ENCODE data around the gene TVP23B. TPM values are rescaled to one million over a fixed set of nuclear protein-coding genes. Genes with fewer than 3 reads are reported as not detected.
A peak's percentile ranks its signal among the peaks of the same experiment; 100 is the strongest.
"Not testable (repeated sequence)": the region's sequence is repeated elsewhere in the genome, so short reads cannot be mapped to it uniquely, and the experiment has no call there.

TVP23B gene
- total RNA-seq, 1 experiment from 2014 or later: 39.4 TPM

DNA sequence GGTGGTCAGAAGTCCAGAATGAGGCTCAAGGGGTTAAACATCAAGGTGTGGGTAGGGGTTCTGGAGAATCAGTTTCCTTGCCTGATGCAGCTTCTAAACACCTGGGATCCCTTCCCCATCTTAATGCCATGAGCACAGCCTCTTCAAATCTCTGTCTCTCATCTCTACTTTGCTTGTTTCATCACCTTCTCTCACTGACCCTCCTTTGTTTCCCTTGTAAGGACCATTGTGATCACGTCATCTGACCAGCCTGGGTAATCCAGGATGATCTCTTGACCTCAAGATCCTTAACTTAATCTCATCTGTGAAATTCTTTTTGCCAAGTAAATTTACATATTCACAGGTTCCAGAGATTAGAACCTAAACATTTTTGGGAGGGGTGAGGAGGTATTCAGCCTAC lies 5.0 kb downstream of the TVP23B start:
- BruUV-seq (replicated peaks); H3K9me3 ChIP-seq (ENCODE audit: control insufficient read depth, insufficient read depth, low read depth, low read length); H3K4me3 ChIP-seq (ENCODE audit: low read depth in 2 of 2, low read length in 2 of 2); DNase-seq (ENCODE audit: low read depth, low spot score); in situ Hi-C loops (cut with HindIII; ENCODE audit: low pct_unique_long_range_greater_than_20kb, low sequenced_read_pairs); intact Hi-C loops (cut with micrococcal nuclease; ENCODE audit: unreplicated experiment); H3K36me3 ChIP-seq (ENCODE audit: control insufficient read depth, insufficient read depth, low read length); CTCF ChIA-PET; POLR2A ChIA-PET; H3K27ac ChIP-seq (ENCODE audit: low read length); H3K4me1 ChIP-seq (ENCODE audit: control insufficient read depth, insufficient read depth, low read length); H3K27me3 ChIP-seq (ENCODE audit: control insufficient read depth, insufficient read depth, low read length); ATAC-seq: not testable (repeated sequence)

DNA sequence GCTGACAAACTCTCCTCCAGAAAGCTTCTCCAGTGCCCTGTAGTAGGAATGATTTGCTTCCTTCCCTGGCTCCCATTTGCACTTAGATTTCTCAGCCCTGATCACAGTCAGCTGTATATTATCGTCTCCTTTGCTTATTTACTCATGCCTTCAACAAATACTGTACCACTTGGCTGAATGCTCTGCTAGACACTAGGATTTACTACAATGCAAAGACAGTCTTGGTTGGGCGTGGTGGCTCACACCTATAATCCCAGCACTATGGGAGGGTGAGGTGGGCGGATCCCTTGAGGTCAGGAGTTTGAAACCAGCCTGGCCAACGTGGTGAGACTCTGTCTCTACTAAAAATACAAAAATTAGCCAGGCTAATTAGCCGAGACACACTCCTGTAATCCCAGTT lies 5.9 kb downstream of the TVP23B start:
- POLR2A ChIA-PET; H3K4me3 ChIP-seq (ENCODE audit: low read depth in 2 of 2, low read length in 2 of 2); H3K4me1 ChIP-seq (ENCODE audit: control insufficient read depth, insufficient read depth, low read length); DNase-seq (ENCODE audit: low read depth, low spot score); ATAC-seq; CTCF ChIA-PET; H3K27me3 ChIP-seq (ENCODE audit: control insufficient read depth, insufficient read depth, low read length); H3K27ac ChIP-seq (ENCODE audit: low read length); H3K9me3 ChIP-seq (ENCODE audit: control insufficient read depth, insufficient read depth, low read depth, low read length); intact Hi-C loops (cut with micrococcal nuclease; ENCODE audit: unreplicated experiment); BruUV-seq (replicated peaks); H3K36me3 ChIP-seq (ENCODE audit: control insufficient read depth, insufficient read depth, low read length); in situ Hi-C loops (cut with HindIII; ENCODE audit: low pct_unique_long_range_greater_than_20kb, low sequenced_read_pairs): not testable (repeated sequence)

DNA sequence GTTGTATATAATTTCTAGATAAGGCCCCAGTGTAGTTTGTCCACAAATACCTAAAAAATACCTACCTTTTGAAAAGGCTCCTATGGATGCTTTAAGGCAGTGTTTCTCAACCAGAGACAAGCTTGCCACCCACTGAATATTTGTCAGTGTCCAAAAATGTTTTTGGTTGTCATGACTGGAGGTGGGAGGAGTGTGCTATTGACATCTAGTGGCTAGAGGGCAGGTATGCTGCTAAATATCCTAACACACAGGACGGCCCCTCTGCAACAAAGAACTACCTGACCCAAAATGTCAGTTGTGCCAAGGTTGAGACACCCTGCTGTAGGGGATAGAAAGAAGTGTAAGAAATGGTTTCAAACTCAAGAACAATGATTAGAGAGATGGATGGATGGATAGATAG lies 10.4 kb downstream of the TVP23B start:
- not testable (repeated sequence) for H3K9me3 ChIP-seq (ENCODE audit: control insufficient read depth, insufficient read depth, low read depth, low read length)

DNA sequence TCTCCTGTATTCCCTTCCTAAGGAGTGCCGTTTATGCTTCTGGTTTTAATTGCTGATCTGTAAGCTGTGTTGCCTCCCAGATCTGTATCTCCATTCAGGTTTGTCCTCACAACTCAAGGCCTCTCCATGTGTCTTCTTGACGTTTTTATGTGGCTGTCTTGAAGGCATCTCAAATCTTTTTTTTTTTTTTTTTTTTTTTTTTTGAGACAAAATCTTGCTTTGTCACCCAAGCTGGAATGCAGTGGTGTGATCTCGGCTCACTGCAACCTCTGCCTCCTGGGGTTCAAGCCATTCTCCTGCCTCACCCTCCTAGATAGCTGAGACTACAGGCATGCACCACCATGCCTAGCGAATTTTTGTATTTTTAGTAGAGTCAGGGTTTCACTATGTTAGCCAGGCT lies 13.9 kb downstream of the TVP23B start:
- H3K36me3 ChIP-seq (ENCODE audit: control insufficient read depth, insufficient read depth, low read length); ATAC-seq; H3K27ac ChIP-seq (ENCODE audit: low read length); H3K4me1 ChIP-seq (ENCODE audit: control insufficient read depth, insufficient read depth, low read length); CTCF ChIA-PET; in situ Hi-C loops (cut with HindIII; ENCODE audit: low pct_unique_long_range_greater_than_20kb, low sequenced_read_pairs); DNase-seq (ENCODE audit: low read depth, low spot score); H3K27me3 ChIP-seq (ENCODE audit: control insufficient read depth, insufficient read depth, low read length); BruUV-seq (replicated peaks); H3K4me3 ChIP-seq (ENCODE audit: low read depth in 2 of 2, low read length in 2 of 2); H3K9me3 ChIP-seq (ENCODE audit: control insufficient read depth, insufficient read depth, low read depth, low read length); POLR2A ChIA-PET; intact Hi-C loops (cut with micrococcal nuclease; ENCODE audit: unreplicated experiment): not testable (repeated sequence)

More for the DNA sequence above, 10.4 kb downstream of the TVP23B start:
- DNase-seq (ENCODE audit: low read depth, low spot score); H3K4me1 ChIP-seq (ENCODE audit: control insufficient read depth, insufficient read depth, low read length); ATAC-seq; intact Hi-C loops (cut with micrococcal nuclease; ENCODE audit: unreplicated experiment); H3K27me3 ChIP-seq (ENCODE audit: control insufficient read depth, insufficient read depth, low read length); in situ Hi-C loops (cut with HindIII; ENCODE audit: low pct_unique_long_range_greater_than_20kb, low sequenced_read_pairs); H3K4me3 ChIP-seq (ENCODE audit: low read depth in 2 of 2, low read length in 2 of 2); H3K36me3 ChIP-seq (ENCODE audit: control insufficient read depth, insufficient read depth, low read length); H3K27ac ChIP-seq (ENCODE audit: low read length); CTCF ChIA-PET; POLR2A ChIA-PET: not testable (repeated sequence)
- BruUV-seq (replicated peaks): TSS peak; percentile 36

DNA sequence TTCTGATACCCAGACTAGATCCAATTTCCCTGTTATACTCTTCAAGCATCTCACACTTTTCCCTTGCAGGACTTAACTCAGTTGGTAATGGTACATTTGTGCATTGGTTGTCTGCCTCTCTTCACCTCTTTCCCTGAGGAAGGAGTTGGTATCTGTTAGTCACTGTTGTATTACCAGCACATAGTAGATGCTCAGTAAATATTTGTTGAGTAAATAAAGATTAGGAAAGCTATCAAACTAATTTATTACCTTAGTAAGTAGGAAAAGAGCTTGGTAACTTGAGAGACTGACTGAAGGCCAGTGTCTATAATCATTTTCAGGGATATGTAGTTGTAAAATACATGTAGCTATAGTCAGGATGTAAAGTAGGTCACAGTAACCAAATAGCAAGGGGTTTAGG lies 15.9 kb downstream of the TVP23B start:
- intact Hi-C loops (cut with micrococcal nuclease; ENCODE audit: unreplicated experiment); BruUV-seq (replicated peaks); H3K9me3 ChIP-seq (ENCODE audit: control insufficient read depth, insufficient read depth, low read depth, low read length); in situ Hi-C loops (cut with HindIII; ENCODE audit: low pct_unique_long_range_greater_than_20kb, low sequenced_read_pairs); POLR2A ChIA-PET; ATAC-seq; CTCF ChIA-PET; DNase-seq (ENCODE audit: low read depth, low spot score); H3K4me3 ChIP-seq (ENCODE audit: low read depth in 2 of 2, low read length in 2 of 2); H3K4me1 ChIP-seq (ENCODE audit: control insufficient read depth, insufficient read depth, low read length); H3K36me3 ChIP-seq (ENCODE audit: control insufficient read depth, insufficient read depth, low read length); H3K27ac ChIP-seq (ENCODE audit: low read length); H3K27me3 ChIP-seq (ENCODE audit: control insufficient read depth, insufficient read depth, low read length): not testable (repeated sequence)

DNA sequence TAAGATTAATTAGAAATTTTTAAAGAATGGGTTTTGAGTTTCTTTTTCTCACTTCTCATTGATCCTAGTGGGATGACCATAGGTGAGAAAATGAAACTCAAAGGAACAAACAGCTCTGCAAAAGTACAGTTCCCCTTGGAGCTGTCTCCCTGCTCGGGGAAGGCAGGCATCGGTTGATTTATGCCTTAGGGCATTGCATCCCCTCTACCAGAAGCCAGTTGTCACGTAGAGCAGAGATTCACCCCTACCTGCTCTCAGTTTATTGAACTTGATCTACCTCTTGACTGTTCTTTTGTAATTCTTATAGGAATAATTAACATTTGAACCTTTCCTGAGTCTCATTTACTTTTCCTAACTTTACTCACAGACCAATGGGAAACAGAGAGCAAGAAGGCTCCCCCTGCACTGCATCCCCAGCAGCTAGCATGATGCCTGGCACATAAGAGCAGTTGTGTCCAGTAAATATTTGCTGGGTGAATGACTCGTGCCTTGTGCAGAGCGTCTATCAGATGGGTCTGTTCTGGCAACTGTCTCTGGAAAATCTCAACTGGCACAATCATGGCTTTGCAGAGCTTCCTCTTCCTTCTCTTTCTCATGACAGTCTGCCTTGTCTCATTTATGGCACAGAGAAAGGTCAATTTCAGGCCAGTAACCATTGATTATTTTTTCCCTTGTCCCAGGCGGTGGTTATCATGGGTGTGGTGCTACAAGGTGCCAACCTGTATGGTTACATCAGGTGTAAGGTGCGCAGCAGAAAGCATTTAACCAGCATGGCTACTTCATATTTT lies 22.7 kb downstream of the TVP23B start:
- BruUV-seq (replicated peaks); in situ Hi-C loops (cut with HindIII; ENCODE audit: low pct_unique_long_range_greater_than_20kb, low sequenced_read_pairs); intact Hi-C loops (cut with micrococcal nuclease; ENCODE audit: unreplicated experiment); ATAC-seq; H3K27me3 ChIP-seq (ENCODE audit: control insufficient read depth, insufficient read depth, low read length); H3K9me3 ChIP-seq (ENCODE audit: control insufficient read depth, insufficient read depth, low read depth, low read length); DNase-seq (ENCODE audit: low read depth, low spot score); POLR2A ChIA-PET; H3K27ac ChIP-seq (ENCODE audit: low read length); H3K4me1 ChIP-seq (ENCODE audit: control insufficient read depth, insufficient read depth, low read length); CTCF ChIA-PET; H3K4me3 ChIP-seq (ENCODE audit: low read depth in 2 of 2, low read length in 2 of 2); H3K36me3 ChIP-seq (ENCODE audit: control insufficient read depth, insufficient read depth, low read length): not testable (repeated sequence)

DNA sequence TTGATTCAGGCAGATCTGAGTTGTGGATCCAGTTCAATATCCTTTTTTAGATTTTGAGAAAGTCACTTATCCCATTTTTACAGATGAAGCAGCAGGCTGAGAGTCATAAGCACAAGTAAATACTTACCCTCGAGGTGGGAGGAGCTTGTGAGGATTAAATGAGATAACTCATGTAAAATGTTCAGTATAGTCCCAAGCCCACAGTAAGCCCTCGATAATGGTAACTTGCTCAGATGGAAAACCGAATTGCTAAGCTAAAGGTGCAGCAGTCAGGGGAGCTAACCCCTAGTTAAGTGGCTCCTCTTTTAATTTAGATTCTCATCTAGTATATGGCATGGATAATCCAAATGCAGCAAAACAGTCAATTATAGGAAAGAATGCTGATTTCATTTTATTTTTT lies 34.9 kb downstream of the TVP23B start:
- H3K9me3 ChIP-seq (ENCODE audit: control insufficient read depth, insufficient read depth, low read depth, low read length); in situ Hi-C loops (cut with HindIII; ENCODE audit: low pct_unique_long_range_greater_than_20kb, low sequenced_read_pairs); DNase-seq (ENCODE audit: low read depth, low spot score); H3K27me3 ChIP-seq (ENCODE audit: control insufficient read depth, insufficient read depth, low read length); H3K36me3 ChIP-seq (ENCODE audit: control insufficient read depth, insufficient read depth, low read length); ATAC-seq; CTCF ChIA-PET; intact Hi-C loops (cut with micrococcal nuclease; ENCODE audit: unreplicated experiment); H3K4me1 ChIP-seq (ENCODE audit: control insufficient read depth, insufficient read depth, low read length); H3K27ac ChIP-seq (ENCODE audit: low read length); POLR2A ChIA-PET; H3K4me3 ChIP-seq (ENCODE audit: low read depth in 2 of 2, low read length in 2 of 2); BruUV-seq (replicated peaks): not testable (repeated sequence)

Measured in Panc1 (cell line).